Measurements from ENCODE around the gene ZIC2.

DNA sequence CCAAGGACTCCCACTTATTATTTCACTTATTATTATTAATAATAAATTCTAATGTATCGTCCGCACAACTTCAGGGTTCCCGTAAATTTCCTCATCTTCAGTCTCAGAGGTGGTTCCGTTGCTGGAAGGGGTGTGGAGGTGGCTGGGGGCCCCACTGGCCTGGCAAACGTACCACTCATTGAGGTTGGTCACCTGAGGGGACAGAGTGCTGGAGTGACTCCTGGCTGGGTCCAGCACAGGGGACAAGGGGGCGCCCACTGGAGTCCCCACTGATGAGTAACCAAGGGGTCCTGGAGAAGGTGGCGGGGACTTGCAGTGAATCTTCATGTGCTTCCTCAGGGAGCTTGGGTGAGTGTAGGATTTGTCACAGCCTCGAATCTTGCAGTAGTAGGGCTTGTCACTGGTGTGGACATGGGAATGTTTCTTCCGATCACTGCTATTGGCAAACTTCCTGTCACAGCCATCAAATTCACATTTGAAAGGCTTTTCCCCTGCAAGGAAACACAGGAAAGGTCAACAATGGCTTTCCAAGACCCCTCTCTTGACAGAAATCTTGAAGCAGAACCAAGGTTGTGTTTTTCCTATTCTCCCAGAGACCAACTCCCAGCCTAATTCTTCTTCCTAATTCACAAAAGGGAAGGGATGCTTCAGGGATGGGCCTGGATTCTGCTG, 16.1 kb upstream of the ZIC2 start:
- TF ChIP-seq CTCF (conservative IDR thresholded peaks at IDR 0.05; ENCODE audit: low read depth, low read length) = no peak
- no peak for TF ChIP-seq EZH2 (IDR thresholded peaks at IDR 0.05; ENCODE audit: borderline replicate concordance, low read depth, low read length, poor library complexity, severe bottlenecking)

All from A673 (cell line).